Adrenal gland (tissue), 12 donors: ENCODE results near the gene SPAG17. TPM values are rescaled to one million over a fixed set of nuclear protein-coding genes. Genes with fewer than 3 reads are reported as not detected.

Experiments
- DNase-seq, 7 donors: peaks; one replicate each; pipeline ENCODE4 v3.0.0-alpha.2; 2019 to 2020
- H3K27ac ChIP-seq, 5 donors: fragments of 200-600 bp; sonication (generic) in 4 of 5; 1 replicate in 3 of 5; 2 replicates in 2 of 5; pipeline versions ENCODE4 v1.5.1 to v1.8.0; 2016 to 2020; ENCODE audit warnings: mild to moderate bottlenecking in 1 of 5
- H3K27me3 ChIP-seq: fragments of 200-600 bp; 2 replicates; pipeline ENCODE4 v1.8.0; 2021
- H3K36me3 ChIP-seq, 2 donors: fragments of 200-600 bp; replicated peaks in 1 of 2; 1 replicate in 1 of 2; 2 replicates in 1 of 2; pipeline versions ENCODE4 v1.5.1 to v1.8.0; 2018 to 2022
- H3K4me1 ChIP-seq, 2 donors: fragments of 200-600 bp; replicated peaks in 1 of 2; 1 replicate in 1 of 2; 2 replicates in 1 of 2; pipeline versions ENCODE4 v1.5.1 to v1.8.0; 2018 to 2021
- H3K4me3 ChIP-seq, 4 donors: fragments of 200-600 bp; sonication (generic) in 3 of 4; one replicate each; pipeline ENCODE4 v1.5.1; 2016 to 2018
- H3K9me3 ChIP-seq, 3 donors: fragments of 200-600 bp; sonication (generic) in 1 of 3; replicated peaks in 1 of 3; 1 replicate in 2 of 3; 2 replicates in 1 of 3; pipeline versions ENCODE4 v1.5.1 to v1.8.0; 2016 to 2021
- CTCF ChIP-seq, 6 experiments: fragments of 450-650 bp in 4 of 6; fragments of 200-600 bp in 2 of 6; sonication (generic) in 1 of 6; IDR thresholded peaks; 1 replicate in 5 of 6; 2 replicates in 1 of 6; pipeline versions ENCODE4 v1.5.1 to v1.8.0; 2016 to 2021; ENCODE audit warnings: antibody characterized with exemption in 6 of 6, mild to moderate bottlenecking in 2 of 6, moderate library complexity in 1 of 6
- POLR2A ChIP-seq, 2 donors: fragments of 450-650 bp; IDR thresholded peaks; one replicate each; pipeline ENCODE4 v1.6.1; 2017; ENCODE audit warnings: antibody characterized with exemption in 2 of 2, mild to moderate bottlenecking in 2 of 2, moderate library complexity in 1 of 2
- WGBS, 4 donors: extraction: QIAGEN DNeasy Blood & Tissue Kit in 2 of 4; methylation state at CpG; one replicate each; pipeline versions ENCODE4 v1.1.5 to v1.1.7; 2013 to 2017; 5-methylcytosine and 5-hydroxymethylcytosine counted together
- intact Hi-C, 2 donors: fragments of 100-400 bp; cut with DNase I; formaldehyde crosslinking; loops; one replicate each; pipeline versions ENCODE4 v1.14.1 to v1.15.0; 2022 to 2023
- polyA plus RNA-seq, 3 donors: library from polyadenylated mRNA; stranded (reverse); fragments of 200-250 nt in 2 of 3; fragments of 350-450 nt in 1 of 3; fragmentation: Illumina TruSeq in 1 of 3; extraction: RNeasy Lipid Tissue Mini Kit (QIAGEN cat#74804) in 1 of 3; gene quantifications; one replicate each; pipeline ENCODE4 v1.2.3, GENCODE V29; 2013 to 2014
- total RNA-seq, 9 donors: library from RNA; depleted of rRNA in 4 of 9; stranded (reverse); fragments of >200 nt in 4 of 9; fragments of 120-200 nt in 1 of 9; fragmentation: NEBNext Ultra II Directional in 1 of 9; extraction: Animal tissue kit (Norgen Biotek cat#: 25700) in 1 of 9; gene quantifications; one replicate each; pipeline versions ENCODE4 v1.1.0 to v1.2.4, GENCODE V29; 2013 to 2023
- donor health status: healthy with polysubstance abuse.
- donor health status: Bipolar disorder and iron deficiency.
- donor health status: DM: yes; HTN: yes; CAD: no.
- donor health status: DM: no; HTN: no; CAD: no.
- donor health status: DM: no; HTN: no; CAD: no.
- donor health status: DM: yes; HTN: yes; CAD: no.

The SPAG17 gene
- total and polyA plus RNA-seq, 12 donors, result 0.07 to 2.2 (median 0.57) TPM; not detected in 1

- TF ChIP-seq POLR2A (IDR thresholded peaks at IDR 0.05) (no peak), CTCF (IDR thresholded peaks at IDR 0.05) (no peak)
- no peaks in the 10 kb centered on the region for H3K4me1 ChIP-seq
- H3K36me3 ChIP-seq, result no peaks in the 10 kb centered on the region
- intact Hi-C loops, result no loop called here
- no peaks in the 10 kb centered on the region for H3K27me3 ChIP-seq
- no peak for DNase-seq
- H3K9me3 ChIP-seq, result no peaks in the 10 kb centered on the region
- H3K4me3 ChIP-seq, result no peak overlapping the region
- no peak overlapping the region for H3K27ac ChIP-seq
These were observed 171.1 kb downstream of the SPAG17 start for GRCh38 chr1:118013938-118014337.

GRCh38 chr1:118013336-118013735 is 171.7 kb downstream of the SPAG17 start:
- intact Hi-C loops, result no loop called here
- WGBS, 4 donors, result 71 to 88% (median 79%) methylated on average over 6 of the region's 6 CpGs
- no peak for DNase-seq

GRCh38 chr1:118012515-118013124 is 172.4 kb downstream of the SPAG17 start:
- TF ChIP-seq POLR2A (IDR thresholded peaks at IDR 0.05), result no peak
- TF ChIP-seq CTCF (IDR thresholded peaks at IDR 0.05), result no peak
- 80 to 86% (median 85%) methylated on average over 6 of the region's 6 CpGs for WGBS, 4 donors
- H3K36me3 ChIP-seq, result no peaks in the 10 kb centered on the region
- no peak for DNase-seq
- H3K4me1 ChIP-seq, result no peaks in the 10 kb centered on the region
- H3K27ac ChIP-seq, result no peak overlapping the region
- intact Hi-C loops, result no loop called here
- no peaks in the 10 kb centered on the region for H3K9me3 ChIP-seq
- H3K27me3 ChIP-seq, result no peaks in the 10 kb centered on the region
- H3K4me3 ChIP-seq, result no peak overlapping the region

More at GRCh38 chr1:118013336-118013735, 171.7 kb downstream of the SPAG17 start:
- Histone ChIP-seq H3K4me3 (no peak overlapping the region), H3K27ac (no peak overlapping the region), H3K4me1 (no peaks in the 10 kb centered on the region), H3K27me3 (no peaks in the 10 kb centered on the region), H3K36me3 (no peaks in the 10 kb centered on the region), H3K9me3 (no peaks in the 10 kb centered on the region)
- TF ChIP-seq CTCF (IDR thresholded peaks at IDR 0.05) (no peak), POLR2A (IDR thresholded peaks at IDR 0.05) (no peak)

- Histone ChIP-seq H3K9me3 (no peaks in the 10 kb centered on the region), H3K4me3 (no peak overlapping the region), H3K27ac (no peak overlapping the region), H3K27me3 (no peaks in the 10 kb centered on the region), H3K36me3 (no peaks in the 10 kb centered on the region), H3K4me1 (no peaks in the 10 kb centered on the region)
- TF ChIP-seq CTCF (IDR thresholded peaks at IDR 0.05), result no peak
- TF ChIP-seq POLR2A (IDR thresholded peaks at IDR 0.05), result no peak
- WGBS, 4 donors, result 83 to 92% (median 90%) methylated on average over 7 of the region's 7 CpGs
- intact Hi-C loops, result no loop called here
- DNase-seq, result no peak
These were observed 177.0 kb downstream of the SPAG17 start for GRCh38 chr1:118008011-118008410.
